ENCODE results near the gene SMPX. TPM values are rescaled to one million over a fixed set of nuclear protein-coding genes. Genes with fewer than 3 reads are reported as not detected.
"Not testable (repeated sequence)": the region's sequence is repeated elsewhere in the genome, so short reads cannot be mapped to it uniquely, and the experiment has no call there.

The SMPX gene
- polyA plus RNA-seq, 1 donor (not counting 4 experiments of a cell fraction or from before 2014, with no cell fraction given): not detected

DNA sequence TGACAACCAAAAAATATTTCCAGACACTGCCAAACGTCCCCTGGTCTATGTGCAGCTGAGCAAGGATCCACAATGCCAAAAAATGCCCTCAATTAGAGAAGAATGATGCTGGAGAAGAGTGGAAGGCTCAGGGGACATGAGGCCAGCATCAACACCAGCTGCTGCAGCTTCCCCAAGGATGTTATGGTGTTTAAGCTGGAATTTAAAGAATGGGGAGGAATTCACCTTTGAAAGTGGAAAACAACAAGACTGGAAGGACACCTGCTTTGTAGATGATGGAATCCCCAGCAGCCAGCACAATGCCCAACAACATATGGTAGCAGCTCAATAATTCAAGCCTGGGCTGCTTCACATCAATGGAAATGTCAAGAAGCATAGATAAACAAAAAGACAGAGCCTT, 20.3 kb upstream of the SMPX start:
- no peak overlapping the region for H3K9ac ChIP-seq (ENCODE audit: control insufficient read depth, extremely low read depth, insufficient read depth, low read length)

DNA sequence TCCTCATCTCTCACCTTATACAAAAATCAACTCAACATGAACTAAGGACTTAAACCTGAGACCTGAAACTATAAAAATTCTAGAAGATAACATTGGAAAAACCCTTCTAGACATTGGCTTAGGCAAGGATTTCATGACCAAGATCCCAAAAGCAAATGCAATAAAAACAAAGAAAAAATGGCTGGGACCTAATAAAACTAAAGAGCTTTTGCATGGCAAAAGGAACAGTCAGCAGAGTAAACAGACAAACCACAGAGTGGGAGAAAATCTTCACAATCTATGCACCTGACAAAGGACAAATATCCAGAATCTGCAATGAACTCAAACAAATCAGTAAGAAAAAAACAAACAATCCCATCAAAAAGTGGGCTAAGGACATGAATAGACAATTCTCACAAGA, 17.2 kb upstream of the SMPX start:
- H3K4me1 ChIP-seq (ENCODE audit: control insufficient read depth, extremely low read depth, insufficient read depth, low read length); dilution Hi-C loops (cut with MboI; ENCODE audit: extremely low pct_ligation_motif_present, low sequenced_read_pairs); H4K20me1 ChIP-seq (ENCODE audit: control insufficient read depth, extremely low read depth, insufficient read depth, low read length); H3K4me3 ChIP-seq (ENCODE audit: control insufficient read depth in 2 of 3, extremely low read depth in 1 of 3, insufficient read depth in 2 of 3, low read depth in 1 of 3, low read length in 3 of 3); H3K27ac ChIP-seq (ENCODE audit: control insufficient read depth, insufficient read depth, low read length); DNase-seq (ENCODE audit: low read depth, low spot score); H3K27me3 ChIP-seq (ENCODE audit: control insufficient read depth, extremely low read depth, insufficient read depth, low read length); H3K4me2 ChIP-seq (ENCODE audit: control insufficient read depth, extremely low read depth, insufficient read depth, low read depth, low read length); H3K36me3 ChIP-seq (ENCODE audit: control insufficient read depth in 2 of 2, extremely low read depth in 1 of 2, insufficient read depth in 2 of 2, low read length in 2 of 2); H3K79me2 ChIP-seq (ENCODE audit: control insufficient read depth, insufficient read depth, low read length); FAIRE-seq; H3K9me1 ChIP-seq (ENCODE audit: control insufficient read depth, extremely low read depth, insufficient read depth, low read length); H2AFZ ChIP-seq (ENCODE audit: control insufficient read depth, low read length); H3K9ac ChIP-seq (ENCODE audit: control insufficient read depth, extremely low read depth, insufficient read depth, low read length); H3K9me3 ChIP-seq (ENCODE audit: control insufficient read depth, low read depth, low read length): not testable (repeated sequence)

More for the DNA sequence above, 20.3 kb upstream of the SMPX start:
- Histone ChIP-seq H4K20me1 (ENCODE audit: control insufficient read depth, extremely low read depth, insufficient read depth, low read length) (no peaks in the 10 kb centered on the region), H3K27ac (ENCODE audit: control insufficient read depth, insufficient read depth, low read length) (no peak overlapping the region), H3K4me3 (ENCODE audit: control insufficient read depth in 2 of 3, extremely low read depth in 1 of 3, insufficient read depth in 2 of 3, low read depth in 1 of 3, low read length in 3 of 3) (no peak overlapping the region), H3K9me3 (ENCODE audit: control insufficient read depth, low read depth, low read length) (no peaks in the 10 kb centered on the region), H2AFZ (ENCODE audit: control insufficient read depth, low read length) (no peak overlapping the region), H3K27me3 (ENCODE audit: control insufficient read depth, extremely low read depth, insufficient read depth, low read length) (no peaks in the 10 kb centered on the region), H3K9me1 (ENCODE audit: control insufficient read depth, extremely low read depth, insufficient read depth, low read length) (no peaks in the 10 kb centered on the region), H3K4me1 (ENCODE audit: control insufficient read depth, extremely low read depth, insufficient read depth, low read length) (no peaks in the 10 kb centered on the region), H3K79me2 (ENCODE audit: control insufficient read depth, insufficient read depth, low read length) (no peaks in the 10 kb centered on the region), H3K4me2 (ENCODE audit: control insufficient read depth, extremely low read depth, insufficient read depth, low read depth, low read length) (no peak overlapping the region), H3K36me3 (ENCODE audit: control insufficient read depth in 2 of 2, extremely low read depth in 1 of 2, insufficient read depth in 2 of 2, low read length in 2 of 2) (no peaks in the 10 kb centered on the region)
- DNase-seq (ENCODE audit: low read depth, low spot score): no peak
- no peak for TF ChIP-seq EZH2 (IDR thresholded peaks at IDR 0.05; ENCODE audit: low read length)
- TF ChIP-seq, protein P1, sequence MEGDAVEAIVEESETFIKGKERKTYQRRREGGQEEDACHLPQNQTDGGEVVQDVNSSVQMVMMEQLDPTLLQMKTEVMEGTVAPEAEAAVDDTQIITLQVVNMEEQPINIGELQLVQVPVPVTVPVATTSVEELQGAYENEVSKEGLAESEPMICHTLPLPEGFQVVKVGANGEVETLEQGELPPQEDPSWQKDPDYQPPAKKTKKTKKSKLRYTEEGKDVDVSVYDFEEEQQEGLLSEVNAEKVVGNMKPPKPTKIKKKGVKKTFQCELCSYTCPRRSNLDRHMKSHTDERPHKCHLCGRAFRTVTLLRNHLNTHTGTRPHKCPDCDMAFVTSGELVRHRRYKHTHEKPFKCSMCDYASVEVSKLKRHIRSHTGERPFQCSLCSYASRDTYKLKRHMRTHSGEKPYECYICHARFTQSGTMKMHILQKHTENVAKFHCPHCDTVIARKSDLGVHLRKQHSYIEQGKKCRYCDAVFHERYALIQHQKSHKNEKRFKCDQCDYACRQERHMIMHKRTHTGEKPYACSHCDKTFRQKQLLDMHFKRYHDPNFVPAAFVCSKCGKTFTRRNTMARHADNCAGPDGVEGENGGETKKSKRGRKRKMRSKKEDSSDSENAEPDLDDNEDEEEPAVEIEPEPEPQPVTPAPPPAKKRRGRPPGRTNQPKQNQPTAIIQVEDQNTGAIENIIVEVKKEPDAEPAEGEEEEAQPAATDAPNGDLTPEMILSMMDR (optimal IDR thresholded peaks at IDR 0.05 in 1 of 3, IDR thresholded peaks at IDR 0.05 in 1 of 3, conservative IDR thresholded peaks at IDR 0.05 in 1 of 3; ENCODE audit: extremely low read depth in 1 of 3, insufficient read depth in 2 of 3, low read length in 3 of 3): no peak
- no peak for FAIRE-seq
- dilution Hi-C loops (cut with MboI; ENCODE audit: extremely low pct_ligation_motif_present, low sequenced_read_pairs): no loop called here

DNA sequence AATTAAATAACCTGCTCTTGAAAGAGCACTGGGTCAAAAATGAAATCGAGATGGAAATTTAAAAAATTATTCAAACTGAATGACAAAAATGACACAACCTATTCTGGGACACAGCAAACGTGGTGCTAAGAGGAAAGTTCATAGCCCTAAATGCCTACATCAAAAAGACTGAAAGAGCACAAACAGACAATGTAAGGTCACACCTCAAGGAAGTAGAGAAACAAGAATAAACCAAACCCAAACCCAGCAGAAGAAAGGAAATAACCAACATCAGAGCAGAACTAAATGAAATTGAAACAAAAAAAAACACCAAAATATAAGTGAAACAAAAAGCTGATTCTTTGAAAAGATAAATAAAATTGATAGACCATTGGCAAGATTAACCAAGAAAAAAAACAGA, 15.1 kb upstream of the SMPX start:
- H3K79me2 ChIP-seq (ENCODE audit: control insufficient read depth, insufficient read depth, low read length); H3K4me1 ChIP-seq (ENCODE audit: control insufficient read depth, extremely low read depth, insufficient read depth, low read length); H3K9me3 ChIP-seq (ENCODE audit: control insufficient read depth, low read depth, low read length); H3K27ac ChIP-seq (ENCODE audit: control insufficient read depth, insufficient read depth, low read length); H3K27me3 ChIP-seq (ENCODE audit: control insufficient read depth, extremely low read depth, insufficient read depth, low read length); H3K9ac ChIP-seq (ENCODE audit: control insufficient read depth, extremely low read depth, insufficient read depth, low read length); dilution Hi-C loops (cut with MboI; ENCODE audit: extremely low pct_ligation_motif_present, low sequenced_read_pairs); DNase-seq (ENCODE audit: low read depth, low spot score); H3K4me2 ChIP-seq (ENCODE audit: control insufficient read depth, extremely low read depth, insufficient read depth, low read depth, low read length); H3K9me1 ChIP-seq (ENCODE audit: control insufficient read depth, extremely low read depth, insufficient read depth, low read length); H3K36me3 ChIP-seq (ENCODE audit: control insufficient read depth in 2 of 2, extremely low read depth in 1 of 2, insufficient read depth in 2 of 2, low read length in 2 of 2); FAIRE-seq; H4K20me1 ChIP-seq (ENCODE audit: control insufficient read depth, extremely low read depth, insufficient read depth, low read length); H3K4me3 ChIP-seq (ENCODE audit: control insufficient read depth in 2 of 3, extremely low read depth in 1 of 3, insufficient read depth in 2 of 3, low read depth in 1 of 3, low read length in 3 of 3); H2AFZ ChIP-seq (ENCODE audit: control insufficient read depth, low read length): not testable (repeated sequence)
